H1 (cell line): ENCODE results near the gene CFAP20.

Source experiments
- TF ChIP-seq, protein P1 (sequence below): IDR thresholded peaks from 2 replicates; pipeline ENCODE4 v1.6.1; 2011; ENCODE audit warnings: low read length, improper control_type of control experiment
- TF ChIP-seq, protein P2 (sequence below), 3 experiments: IDR thresholded peaks; 1 replicate in 2 of 3; 2 replicates in 1 of 3; pipeline versions ENCODE4 v1.5.1 to v1.6.1; 2011; ENCODE audit warnings: low read length in 3 of 3, mild to moderate bottlenecking in 3 of 3, inconsistent platforms in 2 of 3, low read depth in 1 of 3, moderate library complexity in 1 of 3; ENCODE audit not compliant: insufficient read depth in 1 of 3; ENCODE audit errors: control extremely low read depth in 1 of 3

DNA sequence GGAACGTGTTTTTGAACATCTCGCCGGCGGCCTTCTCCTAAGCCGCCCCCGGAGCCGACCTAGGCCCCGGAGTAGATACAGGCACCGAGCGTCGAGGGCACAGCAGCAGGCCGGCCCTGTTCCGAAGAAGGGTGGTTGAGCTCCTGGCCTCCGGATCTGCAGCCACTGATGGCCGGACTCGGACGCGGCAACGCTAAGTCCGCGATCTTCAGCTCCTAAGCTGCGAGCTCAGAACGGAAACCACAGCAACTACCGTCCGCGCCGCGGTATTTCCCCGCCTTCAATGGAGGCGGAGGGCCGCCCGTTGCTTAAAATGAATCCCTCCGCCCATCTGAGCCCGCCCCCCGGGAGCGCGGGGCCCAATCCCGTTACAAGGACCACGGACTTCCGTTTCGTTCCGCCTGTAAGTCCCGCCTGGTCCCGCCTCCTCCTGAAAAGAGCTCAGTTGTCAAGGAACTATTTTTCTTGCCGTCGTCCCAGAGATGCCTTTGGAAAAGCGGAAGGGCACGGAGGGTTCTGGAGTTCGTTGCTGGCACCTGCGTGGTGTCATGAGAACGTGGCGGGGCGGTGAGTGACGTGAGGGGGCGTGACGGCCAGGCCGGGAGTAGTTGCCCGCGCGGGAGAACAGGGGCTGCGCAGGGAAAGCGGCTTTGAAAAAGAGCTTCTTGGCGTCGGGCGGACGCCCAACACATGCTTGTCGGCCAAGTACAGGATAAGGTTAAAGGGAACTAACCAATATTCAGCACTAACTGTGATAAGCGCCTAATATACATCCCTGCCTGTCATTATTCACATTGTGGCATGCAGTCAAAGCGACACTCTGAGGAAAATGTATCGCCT lies at the start of gene CFAP20:
- TF ChIP-seq, protein P1, sequence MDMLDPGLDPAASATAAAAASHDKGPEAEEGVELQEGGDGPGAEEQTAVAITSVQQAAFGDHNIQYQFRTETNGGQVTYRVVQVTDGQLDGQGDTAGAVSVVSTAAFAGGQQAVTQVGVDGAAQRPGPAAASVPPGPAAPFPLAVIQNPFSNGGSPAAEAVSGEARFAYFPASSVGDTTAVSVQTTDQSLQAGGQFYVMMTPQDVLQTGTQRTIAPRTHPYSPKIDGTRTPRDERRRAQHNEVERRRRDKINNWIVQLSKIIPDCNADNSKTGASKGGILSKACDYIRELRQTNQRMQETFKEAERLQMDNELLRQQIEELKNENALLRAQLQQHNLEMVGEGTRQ, result no peak
- TF ChIP-seq, protein P2, sequence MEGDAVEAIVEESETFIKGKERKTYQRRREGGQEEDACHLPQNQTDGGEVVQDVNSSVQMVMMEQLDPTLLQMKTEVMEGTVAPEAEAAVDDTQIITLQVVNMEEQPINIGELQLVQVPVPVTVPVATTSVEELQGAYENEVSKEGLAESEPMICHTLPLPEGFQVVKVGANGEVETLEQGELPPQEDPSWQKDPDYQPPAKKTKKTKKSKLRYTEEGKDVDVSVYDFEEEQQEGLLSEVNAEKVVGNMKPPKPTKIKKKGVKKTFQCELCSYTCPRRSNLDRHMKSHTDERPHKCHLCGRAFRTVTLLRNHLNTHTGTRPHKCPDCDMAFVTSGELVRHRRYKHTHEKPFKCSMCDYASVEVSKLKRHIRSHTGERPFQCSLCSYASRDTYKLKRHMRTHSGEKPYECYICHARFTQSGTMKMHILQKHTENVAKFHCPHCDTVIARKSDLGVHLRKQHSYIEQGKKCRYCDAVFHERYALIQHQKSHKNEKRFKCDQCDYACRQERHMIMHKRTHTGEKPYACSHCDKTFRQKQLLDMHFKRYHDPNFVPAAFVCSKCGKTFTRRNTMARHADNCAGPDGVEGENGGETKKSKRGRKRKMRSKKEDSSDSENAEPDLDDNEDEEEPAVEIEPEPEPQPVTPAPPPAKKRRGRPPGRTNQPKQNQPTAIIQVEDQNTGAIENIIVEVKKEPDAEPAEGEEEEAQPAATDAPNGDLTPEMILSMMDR (IDR thresholded peaks at IDR 0.05; ENCODE audit: control extremely low read depth in 1 of 3, insufficient read depth in 1 of 3, low read depth in 1 of 3, low read length in 3 of 3), result no peak
